GM12864 (cell line): ENCODE results near the gene OR6N1.

Experiments
- DNase-seq: peaks from one replicate; pipeline ENCODE4 v3.0.0-alpha.2; 2011; ENCODE audit warnings: low read depth
- H3K4me3 ChIP-seq: 2 replicates; pipeline ENCODE4 v1.5.1; 2011; ENCODE audit warnings: mild to moderate bottlenecking, low read depth, low read length, control low read depth
- CTCF ChIP-seq: IDR thresholded peaks from 2 replicates; pipeline ENCODE4 v1.5.1; 2011; ENCODE audit warnings: low read depth, mild to moderate bottlenecking, moderate library complexity, low read length, control low read depth, inconsistent platforms; ENCODE audit errors: missing control alignments

OR6N1 gene

GRCh38 chr1:158754420-158754819 is 17.6 kb downstream of the OR6N1 start, which contains the start of gene OR6K6:
Gene OR6K6, plus strand, starts transcription at chr1:158754720. Its CDS starts 168 bp downstream, at chr1:158754888.
- no peak for TF ChIP-seq CTCF
- DNase-seq = no peak
- H3K4me3 ChIP-seq = no peak within 1 kb of the TSS

- H3K4me3 ChIP-seq = no peak overlapping the region
- DNase-seq = no peak
- TF ChIP-seq CTCF = no peak
Observed at GRCh38 chr1:158752155-158752712, 19.8 kb downstream of the OR6N1 start.

- H3K4me3 ChIP-seq = no peak overlapping the region
- no peak for DNase-seq
- no peak for TF ChIP-seq CTCF
Observed at GRCh38 chr1:158735848-158736247, 36.1 kb downstream of the OR6N1 start.

GRCh38 chr1:158732524-158732923 is 39.5 kb downstream of the OR6N1 start:
- no peak overlapping the region for H3K4me3 ChIP-seq
- TF ChIP-seq CTCF = no peak
- no peak for DNase-seq

- no peak for TF ChIP-seq CTCF
- H3K4me3 ChIP-seq = no peak overlapping the region
- no peak for DNase-seq
Observed at GRCh38 chr1:158731707-158732106, 40.3 kb downstream of the OR6N1 start.

- no peak for TF ChIP-seq CTCF
- no peak overlapping the region for H3K4me3 ChIP-seq
Observed at GRCh38 chr1:158730453-158730852, 41.5 kb downstream of the OR6N1 start.

GRCh38 chr1:158728510-158729225 is 43.3 kb downstream of the OR6N1 start:
- no peak for TF ChIP-seq CTCF
- no peak overlapping the region for H3K4me3 ChIP-seq
- no peak for DNase-seq

More at GRCh38 chr1:158730453-158730852, 41.5 kb downstream of the OR6N1 start:
- no peak for DNase-seq
